IPS-NIHi7 (cell line): ENCODE data around the gene PKD1.
A peak's percentile ranks its signal among the peaks of the same experiment; 100 is the strongest.
"Not testable (repeated sequence)": the region's sequence is repeated elsewhere in the genome, so short reads cannot be mapped to it uniquely, and the experiment has no call there.

Experiments
- DNase-seq: peaks from one replicate; pipeline ENCODE4 v3.0.0; 2012; ENCODE audit warnings: mixed read lengths; ENCODE audit errors: extremely low spot score

PKD1 gene

DNA sequence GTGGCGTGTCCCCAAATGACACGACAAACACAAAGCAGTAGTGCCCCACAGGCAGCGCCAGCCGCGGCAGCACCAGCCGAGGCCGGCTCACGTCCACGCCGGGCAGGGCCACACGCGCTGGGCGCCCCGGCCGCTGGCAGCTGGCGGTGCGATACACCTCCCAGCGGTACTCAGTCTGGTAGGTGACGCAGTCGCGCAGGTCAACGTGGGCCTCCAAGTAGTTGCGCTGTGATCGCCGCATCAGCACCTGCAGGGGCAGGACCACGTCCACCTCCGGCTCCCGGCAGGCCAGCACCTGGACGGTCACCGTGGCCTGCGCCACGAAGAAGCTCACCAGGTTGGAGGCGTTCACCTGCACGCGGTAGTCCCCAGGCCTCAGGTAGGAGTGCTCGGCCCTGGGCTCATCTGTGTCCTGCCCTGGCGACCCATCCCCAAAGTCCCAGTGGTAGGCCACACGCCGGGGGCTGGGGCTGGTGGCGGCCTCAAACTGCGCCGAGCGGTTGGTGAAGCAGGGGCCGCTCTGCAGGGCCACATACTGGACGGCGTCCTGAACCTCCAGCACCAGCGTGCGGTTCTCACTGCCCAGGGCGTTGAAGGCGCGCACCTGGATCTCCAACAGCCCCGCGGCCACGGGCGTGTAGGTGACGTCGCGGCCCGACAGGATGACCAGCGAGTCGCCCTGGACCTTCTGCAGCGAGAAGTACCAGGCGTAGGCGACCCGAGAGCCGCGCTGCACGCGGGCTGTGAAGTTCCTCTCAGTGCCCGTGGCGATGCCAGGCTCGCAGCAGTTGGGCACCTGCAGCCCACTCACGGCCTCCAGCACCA lies 27.0 kb downstream of the PKD1 start:
- DNase-seq, result not testable (repeated sequence)

DNA sequence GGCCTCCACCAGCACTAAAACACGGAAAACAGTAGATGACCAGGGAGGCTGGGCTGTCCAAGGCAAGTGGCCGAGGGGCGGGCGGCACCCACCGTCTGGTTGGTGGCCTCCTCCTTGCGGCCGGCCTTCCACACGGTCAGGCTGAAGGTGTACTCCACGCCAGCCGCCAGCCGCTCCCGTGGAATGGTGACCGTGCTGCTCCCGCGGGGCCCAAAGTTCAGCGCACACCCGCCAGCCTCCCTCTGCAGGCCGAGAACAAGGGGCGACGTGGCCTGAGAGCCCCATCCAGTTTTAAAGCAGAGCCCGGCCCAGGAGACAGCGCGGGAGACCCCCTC lies 27.9 kb downstream of the PKD1 start:
- DNase-seq, result not testable (repeated sequence)

DNA sequence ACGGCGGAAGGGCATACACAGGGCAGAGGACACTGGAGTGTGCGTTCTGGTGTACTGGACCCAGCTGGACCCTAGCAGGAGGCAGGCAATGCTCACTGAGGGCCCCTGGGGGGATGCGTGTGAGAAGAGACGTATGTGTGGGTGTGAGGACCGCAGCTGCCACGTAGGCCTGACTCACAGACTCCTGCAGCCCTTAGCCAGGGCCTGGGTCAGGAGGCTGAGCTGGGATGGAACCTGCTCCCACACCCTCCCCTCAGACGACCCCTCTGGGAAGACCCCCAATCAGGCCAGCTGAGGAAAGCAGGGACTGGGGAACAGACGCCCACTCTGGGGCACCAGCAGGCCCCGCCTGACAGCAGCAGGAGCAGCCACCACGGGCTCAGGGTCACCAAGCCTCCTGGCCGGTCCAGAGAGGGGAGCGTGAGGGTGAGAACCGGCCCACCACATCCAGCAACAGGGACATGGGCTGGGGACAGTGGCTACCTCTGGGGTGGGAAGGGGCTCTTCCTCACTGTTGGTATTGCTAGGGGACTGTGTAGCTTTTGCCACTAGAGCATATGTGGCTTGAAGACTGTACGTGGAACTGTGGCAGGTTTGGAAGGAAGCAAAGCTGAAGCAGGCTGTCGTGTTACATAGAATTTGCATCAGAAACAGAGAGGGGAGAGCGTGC lies 28.4 kb downstream of the PKD1 start:
- not testable (repeated sequence) for DNase-seq

DNA sequence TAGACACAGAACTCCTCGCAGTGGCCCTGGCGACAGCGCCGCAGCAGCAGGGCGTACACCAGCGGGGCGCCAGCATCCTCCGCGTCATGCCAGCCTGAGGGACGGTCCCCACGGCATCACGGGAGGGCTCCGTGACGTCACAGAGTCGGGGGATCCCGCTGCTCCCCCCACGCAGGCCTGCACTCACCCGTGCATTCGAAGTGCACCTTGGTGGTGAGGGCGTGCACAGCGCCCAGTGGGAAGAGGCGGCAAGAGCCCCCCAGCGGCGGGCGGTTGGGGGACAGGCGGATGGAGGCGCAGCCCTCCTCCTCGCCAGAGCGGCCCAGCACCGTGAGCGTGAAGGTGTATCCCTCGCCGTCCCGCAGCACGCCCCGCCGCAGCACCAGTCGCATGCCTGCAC lies 29.5 kb downstream of the PKD1 start:
- not testable (repeated sequence) for DNase-seq

DNA sequence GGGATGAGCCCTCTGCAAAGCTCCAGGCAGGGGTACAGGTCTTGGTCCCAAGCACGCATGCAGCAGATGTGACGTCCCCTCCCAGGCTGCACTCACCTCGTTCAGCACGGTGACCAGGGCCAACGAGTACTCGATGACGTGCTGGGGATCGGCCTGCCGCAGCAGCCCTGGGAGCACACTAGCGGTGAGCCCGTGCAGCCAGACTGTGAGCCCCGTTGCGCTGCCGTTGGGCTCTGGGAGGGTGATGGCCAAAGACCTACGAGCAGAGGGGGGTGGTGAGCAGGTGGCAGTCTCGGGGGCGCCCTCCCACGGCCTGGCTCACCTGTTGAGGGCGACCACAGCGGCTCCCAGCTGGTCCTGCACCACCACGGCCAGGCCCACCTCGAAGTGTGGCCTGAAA lies 29.9 kb downstream of the PKD1 start:
- not testable (repeated sequence) for DNase-seq

DNA sequence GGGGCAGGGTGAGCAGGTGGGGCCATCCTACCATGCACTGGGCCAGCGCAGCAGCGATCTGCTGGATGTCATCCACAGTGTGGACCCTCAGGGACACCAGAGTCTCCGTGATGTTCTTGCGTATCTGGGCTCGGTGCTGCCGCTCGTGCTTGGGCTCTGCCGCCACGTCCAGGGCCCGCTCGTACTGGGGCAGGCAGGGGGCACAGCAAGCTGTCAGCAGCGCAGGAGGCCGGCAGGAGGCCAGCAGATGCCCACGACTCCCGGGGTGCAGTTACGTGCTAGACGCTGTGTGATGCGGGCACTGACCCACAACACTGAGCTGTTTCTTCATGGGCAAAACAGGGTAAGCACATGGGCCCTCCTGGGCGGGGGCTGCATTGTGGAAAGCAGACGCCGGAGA lies 30.4 kb downstream of the PKD1 start:
- DNase-seq, result not testable (repeated sequence)

DNA sequence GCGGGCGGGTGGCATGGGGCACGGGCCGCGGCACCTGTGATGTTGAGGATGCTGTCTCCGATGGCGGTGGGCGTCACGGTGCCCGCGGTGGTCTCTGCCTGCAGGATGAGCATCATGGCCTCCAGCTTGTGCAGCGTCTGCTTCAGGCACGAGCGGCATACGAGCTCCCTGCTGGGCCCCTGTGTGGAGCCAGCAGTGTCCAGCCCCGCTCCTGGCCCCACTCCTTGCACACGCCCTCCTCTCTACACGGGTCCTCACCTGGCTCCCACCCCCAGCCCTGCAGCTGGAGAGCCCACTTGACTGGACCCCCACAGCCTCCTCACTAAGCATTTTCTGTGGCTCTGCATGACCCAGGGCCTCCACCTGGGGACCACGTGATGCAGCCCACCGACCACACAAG lies 31.2 kb downstream of the PKD1 start:
- DNase-seq, result not testable (repeated sequence)

DNA sequence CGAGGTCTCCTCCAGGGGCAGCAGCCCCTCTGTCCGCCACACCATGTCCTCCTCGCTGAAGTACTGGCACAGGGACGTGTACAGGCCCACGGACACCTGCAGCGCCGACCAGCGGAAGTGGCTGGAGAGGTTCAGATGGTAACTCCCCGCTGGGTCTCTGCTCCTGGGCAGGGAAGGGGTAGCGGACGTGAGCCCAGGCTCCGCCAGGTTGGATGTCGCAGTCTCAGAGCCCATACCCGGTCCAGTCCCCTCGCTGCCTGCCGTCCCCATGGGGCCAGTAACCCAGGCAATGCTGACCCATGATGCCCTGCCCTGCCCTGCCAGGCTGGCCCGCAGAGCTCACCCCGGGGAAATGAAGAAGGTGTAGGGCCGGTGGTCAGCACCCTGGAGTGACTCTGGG lies 33.2 kb downstream of the PKD1 start:
- DNase-seq, result no peak

DNA sequence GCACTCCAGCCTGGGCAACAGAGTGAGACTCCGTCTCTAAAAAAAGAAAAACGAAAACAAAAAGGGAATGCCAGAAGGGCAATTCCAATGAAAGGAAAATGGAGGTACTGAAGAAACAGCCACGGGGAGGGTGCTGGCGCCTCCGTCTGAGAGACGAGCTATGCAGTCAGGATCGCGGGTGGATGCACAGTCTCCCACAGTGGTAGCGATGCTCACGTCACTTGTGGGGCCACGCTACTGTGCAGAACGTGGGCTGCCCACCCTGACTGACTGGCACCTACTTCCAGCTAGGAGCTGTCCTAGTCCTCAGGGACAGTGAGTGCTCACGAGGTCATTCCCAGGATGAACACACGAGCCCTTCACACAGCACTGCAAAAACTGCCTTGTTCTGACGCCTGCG lies 34.1 kb downstream of the PKD1 start:
- not testable (repeated sequence) for DNase-seq

DNA sequence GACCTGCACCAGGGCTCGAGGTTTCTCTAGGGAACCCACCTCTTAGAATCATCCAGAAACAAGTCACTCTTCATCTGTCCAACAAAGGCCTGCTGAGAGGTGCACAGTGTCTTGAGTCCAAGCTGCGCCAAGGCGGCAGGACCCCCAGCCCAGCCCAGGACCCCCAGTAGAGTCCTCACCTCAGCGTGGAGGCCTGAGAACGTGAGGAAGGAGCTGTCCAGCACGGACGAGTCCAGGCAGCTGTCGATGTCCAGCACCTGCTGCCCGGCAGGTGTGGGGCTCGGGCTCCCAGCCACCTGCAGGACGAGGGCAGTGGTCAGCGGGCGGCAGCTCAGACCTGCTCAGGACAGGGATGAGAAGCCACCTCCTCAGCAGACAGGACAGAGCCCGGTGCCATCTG lies 38.0 kb downstream of the PKD1 start:
- DNase-seq, result not testable (repeated sequence)

DNA sequence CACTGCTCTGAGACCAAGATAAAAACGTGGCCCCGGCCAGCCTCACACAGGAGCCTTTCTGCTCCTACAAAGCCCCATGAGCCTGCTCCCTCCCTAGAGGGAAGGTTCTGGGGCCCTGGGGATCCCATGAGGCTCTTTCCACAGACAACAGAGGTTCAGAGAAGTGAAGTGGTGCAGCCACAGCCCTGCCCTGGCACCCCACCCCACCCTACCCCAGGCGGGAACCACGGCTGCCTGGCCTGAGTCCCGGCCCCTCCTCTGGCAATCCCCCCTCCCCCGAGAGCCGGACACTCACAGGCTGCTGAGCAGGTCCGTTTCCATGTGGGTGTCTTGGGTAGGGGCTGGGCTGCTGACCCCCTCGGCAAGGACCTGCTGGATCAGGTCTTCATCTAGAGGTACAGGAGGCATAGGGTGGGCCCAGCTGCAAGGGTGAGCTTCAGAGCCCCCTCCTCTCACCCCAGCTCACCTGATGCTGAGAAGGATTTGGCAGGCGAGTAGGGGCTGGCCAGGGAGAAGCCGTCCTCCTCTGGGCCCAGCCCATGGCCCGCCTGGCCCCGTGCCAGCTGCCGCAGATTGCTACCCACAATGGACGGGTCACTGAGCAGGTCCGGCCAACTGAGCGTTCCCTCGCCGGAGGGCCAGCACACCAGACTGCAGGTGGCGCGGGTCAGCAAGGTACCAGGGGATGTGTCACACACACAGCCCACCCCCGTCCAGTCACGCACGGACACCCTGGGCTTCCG lies 38.7 kb downstream of the PKD1 start:
- DNase-seq, result no peak

DNA sequence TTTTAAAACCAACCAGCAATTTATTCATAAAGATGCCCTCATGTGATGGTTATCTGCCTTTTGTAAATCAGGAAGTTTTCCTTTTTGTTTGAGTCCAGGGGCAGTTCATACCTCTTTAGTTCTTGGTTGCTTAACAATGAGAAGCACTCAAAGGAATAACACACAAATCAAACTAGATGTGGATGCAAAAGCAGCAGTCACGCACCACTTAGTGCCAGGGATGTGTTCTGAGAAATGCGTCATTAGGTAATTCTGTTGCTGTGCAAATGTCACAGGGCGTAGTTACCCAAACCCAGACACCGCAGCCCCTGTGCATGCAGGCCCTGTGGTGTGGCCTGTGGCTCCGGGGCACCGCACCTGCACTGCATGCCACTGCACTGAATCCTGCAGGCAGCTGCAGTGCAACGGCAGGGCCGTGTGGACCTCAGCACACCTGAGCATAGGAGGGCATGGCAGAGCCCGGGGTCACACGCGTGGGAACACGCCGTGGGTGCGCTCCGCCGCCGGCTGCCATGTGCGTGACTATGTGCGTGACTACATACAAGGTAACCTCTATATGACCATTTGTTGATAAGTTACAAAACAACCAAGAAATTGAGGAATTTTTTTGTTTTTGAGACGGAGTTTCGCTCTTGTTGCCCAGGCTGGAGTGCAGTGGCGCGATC lies 39.6 kb downstream of the PKD1 start:
- no peak for DNase-seq

DNA sequence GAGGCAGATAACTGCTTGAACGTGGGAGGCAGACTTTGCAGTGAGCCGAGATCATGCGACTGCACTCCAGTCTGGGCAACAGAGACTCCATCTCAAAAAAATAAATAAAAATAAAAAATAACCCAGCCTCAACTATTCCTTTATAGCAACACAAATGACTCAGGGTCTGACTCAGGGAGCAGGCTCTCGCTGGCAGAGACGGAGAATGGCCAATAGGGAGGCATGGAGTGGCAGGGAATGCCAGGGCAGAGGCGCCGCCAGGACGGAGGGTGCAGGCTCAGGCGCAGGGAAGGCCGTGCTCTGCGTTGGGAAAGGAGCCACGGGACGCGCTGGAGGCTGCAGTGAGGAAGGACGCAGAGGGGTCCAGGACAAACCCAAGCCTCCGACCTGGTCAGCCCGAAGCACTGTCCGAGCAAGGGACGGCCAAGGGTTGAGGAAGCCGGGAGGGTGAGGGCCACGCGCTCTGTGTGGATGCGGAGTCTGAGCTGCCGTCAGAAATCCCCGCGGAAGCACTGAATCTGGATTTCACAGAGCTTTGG lies 40.3 kb downstream of the PKD1 start:
- no peak for DNase-seq

DNA sequence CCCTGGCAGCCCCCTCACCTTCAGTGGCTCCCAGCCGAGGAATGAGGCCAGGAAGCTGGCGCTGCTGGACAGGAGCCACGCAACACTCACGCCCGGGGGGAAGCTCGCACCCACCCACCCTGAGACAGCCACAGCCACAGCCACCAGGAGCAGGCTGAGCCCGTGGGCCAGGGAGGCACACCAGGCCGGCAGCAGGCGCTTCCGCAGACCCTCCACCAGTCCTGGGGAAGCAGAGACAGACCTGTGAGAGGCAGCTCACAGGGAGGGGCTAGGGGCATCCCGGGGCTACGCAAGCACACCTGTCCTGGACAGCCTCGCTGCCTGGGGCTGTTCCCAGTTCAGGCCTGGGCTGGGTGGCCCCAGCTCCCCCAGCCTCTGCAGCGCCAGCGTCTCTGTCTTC lies 41.9 kb downstream of the PKD1 start:
- no peak for DNase-seq

DNA sequence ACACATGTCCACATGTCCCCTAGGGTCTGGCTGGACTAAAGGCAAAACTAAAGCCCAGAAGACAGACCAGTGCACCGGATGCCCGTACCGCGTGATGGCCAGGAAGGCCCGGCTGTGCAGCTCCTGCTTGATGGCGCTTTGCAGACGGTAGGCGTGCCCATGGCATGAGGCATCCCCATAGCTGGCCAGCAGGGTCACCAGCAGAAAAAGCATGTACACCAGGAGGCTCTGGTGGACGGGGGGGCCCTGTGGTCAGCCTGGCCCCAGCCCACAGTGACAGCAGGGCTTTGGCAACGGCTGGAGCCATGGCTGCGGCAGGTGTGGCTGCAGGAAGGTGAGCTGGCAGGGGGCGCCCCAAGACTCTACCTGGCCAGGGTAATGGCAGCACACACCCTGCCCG lies 42.8 kb downstream of the PKD1 start:
- DNase-seq, result no peak

DNA sequence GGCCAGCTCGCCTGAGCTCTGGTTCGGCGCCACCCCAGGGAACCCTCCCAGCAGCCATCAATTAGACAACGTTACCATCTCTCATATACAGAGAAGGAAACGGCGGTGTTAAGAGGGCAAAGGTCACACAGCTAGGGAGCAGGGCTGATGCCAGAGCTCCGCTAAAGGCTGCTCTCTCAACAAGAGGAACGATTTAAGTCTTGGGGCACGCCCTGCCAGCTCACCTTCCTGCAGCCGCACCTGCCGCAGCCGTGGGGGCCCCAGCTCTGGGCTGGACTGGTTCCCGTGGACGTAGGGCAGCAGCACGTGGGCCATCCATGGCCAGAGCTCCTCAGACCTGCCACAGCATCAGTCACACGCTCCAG lies 43.5 kb downstream of the PKD1 start:
- no peak for DNase-seq

DNA sequence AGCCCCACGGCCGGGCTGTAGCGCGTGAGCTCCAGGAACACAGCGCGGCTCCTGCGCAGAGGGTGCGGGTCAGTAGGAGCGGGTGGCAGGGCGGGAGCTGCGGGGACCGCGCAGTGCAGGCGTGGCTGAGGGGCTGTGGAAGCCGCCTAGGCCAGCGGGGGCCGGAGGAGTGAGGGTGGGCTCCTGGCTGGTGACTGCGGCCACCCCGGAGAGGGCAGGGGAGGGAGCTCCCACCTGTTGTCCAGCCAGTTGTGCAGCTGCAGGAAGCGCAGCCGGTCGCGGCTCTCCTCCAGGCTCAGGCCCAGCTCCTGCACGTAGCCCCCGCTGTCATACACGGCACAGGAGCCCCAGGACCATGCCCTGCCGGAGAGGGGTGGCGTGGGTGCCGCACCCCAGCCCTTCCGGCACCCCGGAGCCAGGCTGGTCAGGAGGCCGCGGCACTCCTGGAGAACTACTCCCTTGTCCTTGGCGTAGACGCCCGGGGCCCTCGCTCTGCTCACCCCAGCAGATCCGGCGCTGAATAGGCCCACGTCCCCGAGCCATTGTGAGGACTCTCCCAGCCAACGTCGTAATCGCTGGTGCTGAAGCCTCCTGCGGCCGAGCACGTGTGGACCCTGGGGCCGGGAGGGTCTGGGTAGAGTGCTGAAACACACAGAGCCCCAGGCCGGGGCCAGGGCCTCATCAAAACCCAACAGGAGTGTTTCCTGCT lies 44.0 kb downstream of the PKD1 start:
- DNase-seq, result no peak

DNA sequence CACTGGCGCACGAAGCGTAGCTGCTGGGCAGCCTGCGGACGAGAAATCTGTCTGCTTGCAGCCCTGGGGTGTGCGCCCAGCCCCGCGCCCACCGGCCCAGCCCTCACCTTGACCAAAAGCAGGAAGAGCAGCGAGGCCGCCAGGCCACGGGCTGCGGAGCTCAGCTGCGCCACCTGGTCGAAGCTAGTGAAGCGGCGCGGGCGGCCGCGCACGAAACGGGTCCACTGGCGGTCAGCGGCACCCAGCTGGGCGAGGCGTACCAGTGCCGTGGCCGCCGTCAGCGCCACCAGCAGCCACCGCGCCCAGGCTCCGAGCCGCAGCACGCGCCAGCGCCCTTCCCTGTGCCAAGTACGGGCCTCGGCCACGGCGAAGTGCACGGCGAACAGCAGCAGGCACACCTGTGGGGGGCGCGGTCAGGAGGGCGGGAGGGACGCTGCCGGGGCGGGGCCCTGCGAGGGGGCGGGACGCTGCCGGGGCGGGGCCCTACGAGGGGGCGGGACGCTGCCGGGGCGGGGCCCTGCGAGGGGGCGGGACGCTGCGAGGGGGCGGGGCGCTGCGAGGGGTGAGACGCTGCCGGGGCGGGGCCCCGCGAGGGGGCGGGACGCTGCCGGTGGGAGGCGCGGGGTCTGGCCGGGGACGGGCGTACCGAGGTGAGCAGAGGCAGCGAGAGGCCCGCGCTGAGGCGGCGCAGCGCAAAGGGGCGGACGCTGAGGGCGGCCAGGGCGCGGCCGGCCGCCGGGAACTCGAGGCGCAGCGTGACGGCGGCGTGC lies 44.7 kb downstream of the PKD1 start:
- peak; percentile 98 for DNase-seq

DNA sequence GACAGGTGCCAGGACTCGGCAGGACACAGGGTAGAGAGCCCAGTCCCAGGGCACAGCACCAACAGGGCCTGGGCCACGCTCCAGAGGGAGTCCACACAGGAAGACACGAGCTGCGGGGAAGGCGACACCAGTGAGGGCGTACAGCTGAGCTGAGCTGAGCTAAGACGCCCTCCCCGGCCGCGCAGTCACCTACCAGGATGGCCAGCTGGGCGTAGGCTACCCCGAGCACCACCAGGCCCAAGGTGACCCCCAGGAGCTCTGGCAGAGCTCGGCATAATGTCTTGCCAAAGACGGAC lies 45.3 kb downstream of the PKD1 start:
- no peak for DNase-seq

DNA sequence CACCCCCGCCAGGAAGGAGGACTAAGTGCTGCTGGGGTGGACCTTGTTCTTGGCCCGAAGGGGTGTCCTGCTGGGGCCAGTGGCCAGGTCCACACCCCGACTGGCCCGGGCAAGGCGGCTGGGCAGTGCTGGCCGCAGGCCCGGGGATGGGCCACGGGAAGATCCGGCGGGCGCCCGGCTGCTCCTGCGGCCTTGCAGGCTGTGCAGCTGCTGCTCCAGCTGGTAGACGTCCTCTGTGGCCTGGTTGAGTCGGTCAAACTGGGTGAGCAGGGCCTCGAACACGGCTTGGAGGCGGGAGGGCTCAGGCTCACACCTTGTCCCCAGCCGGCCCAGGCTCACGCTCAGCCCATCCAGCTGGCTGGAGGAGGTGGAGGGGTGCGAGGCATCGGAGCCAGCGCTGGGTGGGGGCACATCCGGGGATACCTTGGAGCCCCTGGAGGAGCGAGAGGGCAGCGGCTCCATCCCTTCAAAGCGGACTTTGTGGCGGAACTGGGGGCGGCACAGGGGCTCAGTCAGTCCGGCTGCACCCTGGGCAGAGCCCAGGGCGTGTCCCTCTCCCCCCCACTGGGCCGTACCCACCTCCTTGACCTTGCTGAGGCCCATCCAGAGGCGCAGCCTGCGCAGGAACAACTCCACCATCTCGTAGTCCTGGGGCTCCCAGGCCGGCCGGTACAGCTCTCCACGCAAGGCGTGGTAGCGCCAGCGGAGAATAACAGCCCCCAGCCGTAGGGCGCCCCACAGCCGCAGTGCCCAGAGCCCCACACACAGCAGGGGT lies 45.8 kb downstream of the PKD1 start:
- no peak for DNase-seq
